Left cardiac atrium (tissue), 4 donors: ENCODE measurements around the gene METAP1. TPM values are rescaled to one million over a fixed set of nuclear protein-coding genes. Genes with fewer than 3 reads are reported as not detected.
"Not testable (repeated sequence)": the region's sequence is repeated elsewhere in the genome, so short reads cannot be mapped to it uniquely, and the experiment has no call there.

ENCODE experiments used
- ATAC-seq, 2 donors: fragments of 200-7000 bp; cut with Tn5 transposase; one replicate each; pipeline ENCODE4 v1.9.1; 2020; ENCODE audit warnings: mild to moderate bottlenecking in 2 of 2, moderate library complexity in 2 of 2
- DNase-seq: peaks from one replicate; pipeline ENCODE4 v3.0.0-alpha.2; 2020
- intact Hi-C, 2 donors: fragments of 100-400 bp; cut with DNase I; formaldehyde crosslinking; loops; one replicate each; pipeline versions ENCODE4 v1.14.1 to v1.15.1; 2022 to 2023
- total RNA-seq, 2 donors: library from RNA; stranded (reverse); fragmentation: NEBNext Ultra II Directional; extraction: Animal tissue kit (Norgen Biotek cat#: 25700); gene quantifications; one replicate each; pipeline ENCODE4 v1.2.1, GENCODE V29; 2021
- donor health status: DM: no; HTN: yes; CAD: no.
- donor health status: DM: no; HTN: yes; CAD: no; lungs with severe emphysema.
- donor health status: DM: yes; HTN: yes; CAD: no.
- donor health status: Dilated cardiomyopathy.

Gene METAP1
- total RNA-seq, 2 donors from 2014 or later, result 38.0 to 50.0 TPM

GRCh38 chr4:99033956-99034355 lies 38.4 kb downstream of the METAP1 start:
- DNase-seq (no peak), ATAC-seq (no peak)
- intact Hi-C loops, result no loop called here

- intact Hi-C loops, result no loop called here
- DNase-seq, result no peak
These were observed 42.7 kb downstream of the METAP1 start for GRCh38 chr4:99038213-99038612.

GRCh38 chr4:99043346-99043745 lies 47.8 kb downstream of the METAP1 start:
- intact Hi-C loops, result no loop called here
- no peak for ATAC-seq
- no peak for DNase-seq

More at GRCh38 chr4:99038213-99038612, 42.7 kb downstream of the METAP1 start:
- no peak for ATAC-seq

GRCh38 chr4:99047710-99048109 lies 52.2 kb downstream of the METAP1 start:
- ATAC-seq (no peak), DNase-seq (no peak)
- intact Hi-C loops, result no loop called here

- no peak for ATAC-seq
- no peak for DNase-seq
- intact Hi-C loops, result loop anchor here (10.0 kb wide), 2 partner anchors 58 to 588 kb away; partner anchors contain the start of gene METAP1 (in 1 of the 2)
These were observed 57.4 kb downstream of the METAP1 start for GRCh38 chr4:99052902-99053301.

- no peak for ATAC-seq
- intact Hi-C loops, result loop anchor here (10.0 kb wide), 2 partner anchors 60 to 590 kb away; partner anchors contain the start of gene METAP1 (in 1 of the 2)
- no peak for DNase-seq
These were observed 59.0 kb downstream of the METAP1 start for GRCh38 chr4:99054428-99054994.

- ATAC-seq, result no peak
- intact Hi-C loops, result loop anchor here (5.0 to 10.0 kb wide), 4 partner anchors 61 to 593 kb away; partner anchors contain the start of gene METAP1 (in 2 of the 2)
- DNase-seq, result no peak
These were observed 62.7 kb downstream of the METAP1 start for GRCh38 chr4:99058228-99058627.

GRCh38 chr4:99059550-99059949 lies 64.0 kb downstream of the METAP1 start:
- no peak for DNase-seq
- intact Hi-C loops, result loop anchor here (5.0 to 10.0 kb wide), 4 partner anchors 62 to 595 kb away; partner anchors contain the start of gene METAP1 (in 2 of the 2)
- no peak for ATAC-seq

- intact Hi-C loops, result no loop called here
These were observed 65.7 kb downstream of the METAP1 start for GRCh38 chr4:99061048-99061700.

GRCh38 chr4:99062120-99062519 lies 66.6 kb downstream of the METAP1 start:
- intact Hi-C loops, result no loop called here
- DNase-seq (no peak), ATAC-seq (peak; percentile 23 to 75)

More at GRCh38 chr4:99061048-99061700, 65.7 kb downstream of the METAP1 start:
- ATAC-seq (no peak), DNase-seq (no peak)

- ATAC-seq, DNase-seq, intact Hi-C loops: not testable (repeated sequence)
These were observed 70.0 kb downstream of the METAP1 start for GRCh38 chr4:99065521-99065920.

- intact Hi-C loops, result no loop called here
- ATAC-seq, result no peak
These were observed 72.1 kb downstream of the METAP1 start for GRCh38 chr4:99067617-99068016.

GRCh38 chr4:99071159-99071558 lies 75.6 kb downstream of the METAP1 start:
- intact Hi-C loops, result no loop called here
- no peak for ATAC-seq

More at GRCh38 chr4:99067617-99068016, 72.1 kb downstream of the METAP1 start:
- DNase-seq, result no peak

GRCh38 chr4:99074816-99075215 lies 79.3 kb downstream of the METAP1 start:
- intact Hi-C loops, result no loop called here
- ATAC-seq (no peak), DNase-seq (no peak)

More at GRCh38 chr4:99071159-99071558, 75.6 kb downstream of the METAP1 start:
- no peak for DNase-seq

GRCh38 chr4:99076292-99076976 lies 80.9 kb downstream of the METAP1 start:
- ATAC-seq (no peak), DNase-seq (no peak)
- intact Hi-C loops, result no loop called here

- intact Hi-C loops, result no loop called here
- no peak for DNase-seq
- ATAC-seq, result no peak
These were observed 81.7 kb downstream of the METAP1 start for GRCh38 chr4:99077177-99077576.

GRCh38 chr4:99078336-99078735 lies 82.8 kb downstream of the METAP1 start:
- ATAC-seq (no peak), DNase-seq (no peak)
- intact Hi-C loops, result no loop called here

- no peak for ATAC-seq
- DNase-seq, result no peak
- intact Hi-C loops, result no loop called here
These were observed 83.6 kb downstream of the METAP1 start for GRCh38 chr4:99078931-99079624.

- intact Hi-C loops, result no loop called here
- ATAC-seq (no peak), DNase-seq (no peak)
These were observed 84.2 kb downstream of the METAP1 start for GRCh38 chr4:99079625-99080295.
